HUES64 (cell line): Measurements from ENCODE around the gene RNF4.
"Not testable (repeated sequence)": the region's sequence is repeated elsewhere in the genome, so short reads cannot be mapped to it uniquely, and the experiment has no call there.

Source experiments
- H3K27ac ChIP-seq: 2 replicates; pipeline ENCODE4 v1.7.0; 2013; ENCODE audit warnings: low read depth, low read length, inconsistent platforms
- H3K27me3 ChIP-seq: 2 replicates; pipeline ENCODE4 v1.6.1; 2013; ENCODE audit warnings: mild to moderate bottlenecking, low read length; ENCODE audit not compliant: insufficient read depth
- H3K36me3 ChIP-seq: 2 replicates; pipeline ENCODE4 v1.6.1; 2013; ENCODE audit warnings: mild to moderate bottlenecking, low read length; ENCODE audit not compliant: insufficient read depth
- H3K4me1 ChIP-seq: 2 replicates; pipeline ENCODE4 v1.6.1; 2013; ENCODE audit warnings: mild to moderate bottlenecking, low read length, moderate library complexity; ENCODE audit not compliant: insufficient read depth
- H3K4me3 ChIP-seq: 2 replicates; pipeline ENCODE4 v1.5.1; 2013; ENCODE audit warnings: mild to moderate bottlenecking, low read length, moderate library complexity
- H3K9ac ChIP-seq: 2 replicates; pipeline ENCODE4 v1.6.1; 2013; ENCODE audit warnings: mild to moderate bottlenecking, low read depth, low read length
- H3K9me3 ChIP-seq: 2 replicates; pipeline ENCODE4 v1.6.1; 2013; ENCODE audit warnings: low read depth, low read length; ENCODE audit not compliant: insufficient read depth
- WGBS: fragments of 150-250, 120-280 bp; methylation state at CpG from one replicate; pipeline ENCODE4 v1.1.7; 2013; ENCODE audit warnings: missing lambda C conversion rate; 5-methylcytosine and 5-hydroxymethylcytosine counted together

The RNF4 gene

GRCh38 chr4:2428496-2429213 is 40.3 kb upstream of the RNF4 start:
- 91% methylated on average over 25 of the region's 25 CpGs for WGBS
- Histone ChIP-seq H3K36me3 (no peaks in the 10 kb centered on the region), H3K27me3 (no peaks in the 10 kb centered on the region), H3K27ac (no peak overlapping the region), H3K4me3 (no peak overlapping the region), H3K9ac (no peak overlapping the region), H3K4me1 (no peaks in the 10 kb centered on the region), H3K9me3 (no peaks in the 10 kb centered on the region)

DNA sequence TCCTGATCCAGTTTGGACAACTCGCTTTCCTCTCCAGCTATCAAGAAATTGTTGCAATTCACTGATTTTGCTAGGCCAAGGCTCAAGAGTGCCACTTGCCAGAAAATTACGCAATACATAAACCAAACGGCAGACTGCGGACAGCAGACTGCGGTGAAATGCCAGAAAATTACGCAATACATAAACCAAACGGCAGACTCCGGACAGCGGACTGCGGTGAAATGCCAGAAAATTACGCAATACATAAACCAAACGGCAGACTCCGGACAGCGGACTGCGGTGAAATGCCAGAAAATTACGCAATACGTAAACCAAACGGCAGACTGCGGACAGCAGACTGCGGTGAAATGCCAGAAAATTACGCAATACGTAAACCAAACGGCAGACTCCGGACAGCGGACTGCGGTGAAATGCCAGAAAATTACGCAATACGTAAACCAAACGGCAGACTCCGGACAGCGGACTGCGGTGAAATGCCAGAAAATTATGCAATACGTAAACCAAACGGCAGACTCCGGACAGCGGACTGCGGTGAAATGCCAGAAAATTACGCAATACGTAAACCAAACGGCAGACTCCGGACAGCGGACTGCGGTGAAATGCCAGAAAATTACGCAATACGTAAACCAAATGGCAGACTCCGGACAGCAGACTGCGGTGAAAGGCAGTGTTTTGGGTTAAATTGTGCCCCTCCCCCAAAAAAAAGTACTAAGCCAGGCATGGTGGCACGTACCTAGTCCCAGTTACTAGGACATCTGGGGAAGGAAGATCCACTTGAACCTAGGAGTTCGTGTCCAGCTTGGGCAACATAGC is 38.8 kb upstream of the RNF4 start:
- H3K9ac ChIP-seq, H3K4me1 ChIP-seq, H3K27me3 ChIP-seq, H3K9me3 ChIP-seq, H3K4me3 ChIP-seq, H3K36me3 ChIP-seq, H3K27ac ChIP-seq: not testable (repeated sequence)
- WGBS, result 94% methylated on average over 45 of the region's 49 CpGs

- H3K4me3 ChIP-seq, result no peak overlapping the region
- H3K27ac ChIP-seq, result no peak overlapping the region
- H3K9me3 ChIP-seq, result no peaks in the 10 kb centered on the region
- H3K36me3 ChIP-seq, result no peaks in the 10 kb centered on the region
- no peaks in the 10 kb centered on the region for H3K27me3 ChIP-seq
- no peaks in the 10 kb centered on the region for H3K4me1 ChIP-seq
- H3K9ac ChIP-seq, result no peak overlapping the region
These were observed 36.9 kb upstream of the RNF4 start for GRCh38 chr4:2432004-2432403.

GRCh38 chr4:2432991-2433530 is 35.8 kb upstream of the RNF4 start:
- H3K27ac ChIP-seq, result no peak overlapping the region
- H3K9ac ChIP-seq, result no peak overlapping the region
- WGBS, result 87% methylated on average over 20 of the region's 20 CpGs
- no peak overlapping the region for H3K4me3 ChIP-seq
- H3K9me3 ChIP-seq, result no peaks in the 10 kb centered on the region
- H3K27me3 ChIP-seq, result no peaks in the 10 kb centered on the region
- no peaks in the 10 kb centered on the region for H3K36me3 ChIP-seq
- no peaks in the 10 kb centered on the region for H3K4me1 ChIP-seq

- WGBS, result 88% methylated on average over 29 of the region's 29 CpGs
- no peaks in the 10 kb centered on the region for H3K36me3 ChIP-seq
- H3K9ac ChIP-seq, result no peak overlapping the region
- H3K9me3 ChIP-seq, result no peaks in the 10 kb centered on the region
- H3K27ac ChIP-seq, result no peak overlapping the region
- H3K4me3 ChIP-seq, result no peak overlapping the region
- H3K27me3 ChIP-seq, result no peaks in the 10 kb centered on the region
- H3K4me1 ChIP-seq, result no peaks in the 10 kb centered on the region
These were observed 35.1 kb upstream of the RNF4 start for GRCh38 chr4:2433609-2434350.

DNA sequence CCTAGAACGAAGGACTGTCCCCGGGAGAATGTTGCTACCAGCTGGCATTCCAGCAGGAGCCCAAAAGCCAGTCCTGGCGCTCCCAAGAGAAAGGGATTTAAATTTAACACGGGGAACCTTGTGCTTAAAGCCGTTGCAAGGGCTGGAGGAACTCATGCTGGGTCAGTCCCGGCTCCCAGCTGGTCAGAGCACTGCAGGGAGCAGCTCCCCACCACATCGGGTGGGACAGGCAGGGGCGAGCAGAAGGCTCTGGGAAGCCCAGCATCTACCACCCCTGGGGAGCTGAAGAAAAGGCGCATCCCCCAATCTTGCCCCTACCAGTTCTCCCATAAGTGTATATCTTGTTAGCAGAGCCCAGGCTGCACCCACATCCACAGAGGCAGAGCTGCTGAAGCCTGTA is 34.5 kb upstream of the RNF4 start:
- Histone ChIP-seq H3K36me3 (no peaks in the 10 kb centered on the region), H3K27ac (no peak overlapping the region), H3K4me1 (no peaks in the 10 kb centered on the region), H3K9me3 (no peaks in the 10 kb centered on the region), H3K4me3 (no peak overlapping the region), H3K9ac (no peak overlapping the region), H3K27me3 (no peaks in the 10 kb centered on the region)
- WGBS, result 73% methylated on average over 9 of the region's 9 CpGs

DNA sequence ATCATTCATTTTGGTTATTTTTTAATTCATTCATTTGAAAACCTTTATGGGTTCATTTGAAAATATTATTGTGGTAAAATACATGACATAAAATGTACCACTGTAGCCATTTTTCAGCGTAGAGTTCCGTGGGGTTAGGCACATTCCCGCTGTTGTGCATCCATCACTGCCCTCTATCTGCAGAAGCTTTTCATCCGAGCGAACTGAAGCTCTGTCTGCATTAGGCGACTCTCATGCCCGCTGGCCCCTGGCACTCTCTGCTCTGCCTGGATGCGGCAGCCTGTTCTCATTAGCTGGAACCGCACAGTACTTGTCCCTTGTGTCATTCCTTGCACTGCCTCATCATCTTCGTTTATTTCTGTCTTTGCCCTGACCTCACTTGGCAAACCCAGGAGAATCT is 32.6 kb upstream of the RNF4 start:
- H3K27ac ChIP-seq, result no peak overlapping the region
- WGBS, result 83% methylated on average over 10 of the region's 10 CpGs
- no peak overlapping the region for H3K9ac ChIP-seq
- no peaks in the 10 kb centered on the region for H3K4me1 ChIP-seq
- no peaks in the 10 kb centered on the region for H3K36me3 ChIP-seq
- H3K4me3 ChIP-seq, result no peak overlapping the region
- no peaks in the 10 kb centered on the region for H3K27me3 ChIP-seq
- no peaks in the 10 kb centered on the region for H3K9me3 ChIP-seq

- no peak overlapping the region for H3K27ac ChIP-seq
- no peaks in the 10 kb centered on the region for H3K36me3 ChIP-seq
- WGBS, result 88% methylated on average over 30 of the region's 30 CpGs
- no peak overlapping the region for H3K4me3 ChIP-seq
- H3K9me3 ChIP-seq, result no peaks in the 10 kb centered on the region
- no peaks in the 10 kb centered on the region for H3K4me1 ChIP-seq
- no peaks in the 10 kb centered on the region for H3K27me3 ChIP-seq
- H3K9ac ChIP-seq, result no peak overlapping the region
These were observed 32.0 kb upstream of the RNF4 start for GRCh38 chr4:2436761-2437474.

DNA sequence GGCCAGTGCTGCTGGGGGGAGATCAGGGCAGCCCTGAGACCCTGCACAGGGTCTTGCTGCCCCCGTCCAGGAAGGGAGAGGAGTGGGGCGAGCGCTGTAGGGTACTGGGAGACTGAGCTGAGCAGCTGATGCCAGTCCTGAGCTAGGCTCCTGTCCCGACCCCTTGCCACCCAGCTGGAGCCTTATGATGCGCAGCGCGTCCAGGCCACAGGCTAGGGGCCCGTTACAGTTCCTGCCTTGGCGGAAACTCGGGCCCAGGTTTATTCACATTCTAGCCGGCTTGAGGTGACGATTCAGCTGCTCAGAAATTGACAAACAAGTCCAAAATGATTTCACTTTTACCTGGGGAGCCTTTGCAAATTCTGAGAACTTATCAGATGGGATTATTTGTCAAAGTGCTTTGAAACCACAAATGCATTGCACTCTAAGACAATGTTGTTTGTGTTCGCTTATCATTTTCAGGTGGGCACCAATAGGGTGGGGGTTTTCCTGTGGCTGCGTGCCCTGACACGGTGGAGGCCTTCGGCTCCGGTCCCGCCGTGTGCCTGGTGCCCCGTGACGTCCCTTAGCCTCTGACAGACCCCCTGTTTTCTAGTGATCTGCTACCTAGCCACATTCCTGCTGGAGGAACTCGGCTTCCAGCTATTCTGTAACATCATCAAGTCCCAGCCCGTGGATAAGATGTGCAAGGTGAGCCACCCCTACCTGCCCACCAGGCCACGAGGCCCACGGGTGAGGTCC is 31.3 kb upstream of the RNF4 start:
- Histone ChIP-seq H3K4me1 (no peaks in the 10 kb centered on the region), H3K27ac (no peak overlapping the region), H3K27me3 (no peaks in the 10 kb centered on the region), H3K4me3 (no peak overlapping the region), H3K9ac (no peak overlapping the region), H3K9me3 (no peaks in the 10 kb centered on the region), H3K36me3 (no peaks in the 10 kb centered on the region)
- WGBS, result 90% methylated on average over 25 of the region's 25 CpGs
